HEK293 (cell line): Measurements from ENCODE around the gene NFAT5.

ENCODE experiments used
- CTCF ChIA-PET: fragments of 350-600 bp; formaldehyde crosslinking; extraction: SDS; loops from one replicate; lab custom pipeline; 2021; ENCODE audit warnings: antibody characterized with exemption; lab: Yijun Ruan, JAX
- POLR2A ChIA-PET: fragments of 300-600 bp; formaldehyde crosslinking; extraction: SDS; loops from one replicate; lab custom pipeline; 2020; ENCODE audit warnings: antibody characterized with exemption, inconsistent platforms; lab: Yijun Ruan, JAX
- H3K27ac ChIP-seq: fragments of 200-500 bp; sonication (Bioruptor generic); 2 replicates; pipeline ENCODE4 v1.5.1; 2014; ENCODE audit warnings: low read depth, low read length, control low read depth, inconsistent platforms; ENCODE audit errors: extremely low read depth
- H3K36me3 ChIP-seq, 2 experiments: fragments of 200-500 bp in 1 of 2; sonication (Bioruptor generic) in 1 of 2; 1 replicate in 1 of 2; 2 replicates in 1 of 2; pipeline ENCODE4 v1.5.1; 2014 to 2017; ENCODE audit warnings: inconsistent platforms in 2 of 2, low read length in 2 of 2; ENCODE audit not compliant: control insufficient read depth in 2 of 2, insufficient read depth in 1 of 2
- H3K4me1 ChIP-seq: fragments of 200-500 bp; sonication (Bioruptor generic); 2 replicates; pipeline ENCODE4 v1.5.1; 2014; ENCODE audit warnings: mild to moderate bottlenecking, low read length, inconsistent platforms; ENCODE audit not compliant: control insufficient read depth, insufficient read depth
- H3K4me3 ChIP-seq: 2 replicates; pipeline ENCODE4 v1.5.1; 2011; ENCODE audit warnings: low read depth, mild to moderate bottlenecking, control low read depth, low read length, moderate library complexity
- H3K9me3 ChIP-seq: fragments of 200-500 bp; sonication (Bioruptor generic); 2 replicates; pipeline ENCODE4 v1.5.1; 2014; ENCODE audit warnings: low read depth, low read length, inconsistent platforms; ENCODE audit not compliant: control insufficient read depth, insufficient read depth
- EGR2 ChIP-seq: fragments of 450-650 bp; formaldehyde crosslinking; IDR thresholded peaks from 2 replicates; pipeline ENCODE4 v1.5.1; 2016; ENCODE audit warnings: low read depth, missing biosample characterization, missing genetic modification characterization
- FEZF1 ChIP-seq: fragments of 450-650 bp; formaldehyde crosslinking; IDR thresholded peaks from 2 replicates; pipeline ENCODE4 v1.5.1; 2016; ENCODE audit warnings: missing biosample characterization, missing genetic modification characterization
- GFI1B ChIP-seq: fragments of 450-650 bp; formaldehyde crosslinking; IDR thresholded peaks from 2 replicates; pipeline ENCODE4 v1.5.1; 2016; ENCODE audit warnings: missing biosample characterization, missing genetic modification characterization
- HOXC10 ChIP-seq: sonication (generic); formaldehyde crosslinking; IDR thresholded peaks from 2 replicates; pipeline ENCODE4 v1.8.1; 2023; ENCODE audit warnings: mild to moderate bottlenecking, missing genetic modification reagents
- KLF7 ChIP-seq: fragments of 450-650 bp; formaldehyde crosslinking; IDR thresholded peaks from 2 replicates; pipeline ENCODE4 v1.5.1; 2016; ENCODE audit warnings: missing biosample characterization, missing genetic modification characterization, borderline replicate concordance
- YY2 ChIP-seq: fragments of 450-650 bp; formaldehyde crosslinking; IDR thresholded peaks from 2 replicates; pipeline ENCODE4 v1.5.1; 2016; ENCODE audit warnings: missing biosample characterization, missing genetic modification characterization
- ZFP41 ChIP-seq: fragments of 450-650 bp; formaldehyde crosslinking; IDR thresholded peaks from 2 replicates; pipeline ENCODE4 v1.5.1; 2016; ENCODE audit warnings: missing biosample characterization, missing genetic modification characterization, borderline replicate concordance
- ZNF174 ChIP-seq: fragments of 450-650 bp; formaldehyde crosslinking; IDR thresholded peaks from 2 replicates; pipeline ENCODE4 v1.5.0; 2017; ENCODE audit warnings: missing biosample characterization, mild to moderate bottlenecking, missing genetic modification characterization
- ZNF175 ChIP-seq: fragments of 450-650 bp; formaldehyde crosslinking; IDR thresholded peaks from 2 replicates; pipeline ENCODE4 v1.5.1; 2016; ENCODE audit warnings: missing biosample characterization, missing genetic modification characterization
- ZNF19 ChIP-seq: fragments of 450-650 bp; formaldehyde crosslinking; IDR thresholded peaks from 2 replicates; pipeline ENCODE4; 2016; ENCODE audit warnings: missing biosample characterization, missing genetic modification characterization, low read depth
- ZNF341 ChIP-seq: fragments of 450-650 bp; formaldehyde crosslinking; IDR thresholded peaks from 2 replicates; pipeline ENCODE4; 2016; ENCODE audit warnings: low read depth, missing biosample characterization, missing genetic modification characterization
- ZNF473 ChIP-seq: fragments of 450-650 bp; formaldehyde crosslinking; IDR thresholded peaks from 2 replicates; pipeline ENCODE4 v1.5.1; 2017; ENCODE audit warnings: missing biosample characterization, missing genetic modification characterization
- ZNF549 ChIP-seq: fragments of 450-650 bp; IDR thresholded peaks from 2 replicates; pipeline ENCODE4 v1.5.1; 2018; ENCODE audit warnings: missing biosample characterization, missing genetic modification characterization, mild to moderate bottlenecking, inconsistent platforms, moderate library complexity
- ZNF555 ChIP-seq: fragments of 450-650 bp; formaldehyde crosslinking; conservative IDR thresholded peaks from 2 replicates; pipeline ENCODE4 v1.5.1; 2017; ENCODE audit warnings: missing biosample characterization, mild to moderate bottlenecking, missing genetic modification characterization, inconsistent platforms
- ZNF768 ChIP-seq: fragments of 450-650 bp; formaldehyde crosslinking; IDR thresholded peaks from 2 replicates; pipeline ENCODE4 v1.5.1; 2018; ENCODE audit warnings: missing biosample characterization, mild to moderate bottlenecking, missing genetic modification characterization
- ZNF830 ChIP-seq: fragments of 450-650 bp; IDR thresholded peaks from 2 replicates; pipeline ENCODE4 v1.5.0; 2018; ENCODE audit warnings: missing biosample characterization, missing genetic modification characterization, low read depth, mild to moderate bottlenecking, moderate library complexity
- TF ChIP-seq, protein P1 (sequence below): fragments of 450-650 bp; formaldehyde crosslinking; conservative IDR thresholded peaks from 2 replicates; pipeline ENCODE4 v1.5.1; 2016; ENCODE audit warnings: low read depth, missing biosample characterization, missing genetic modification characterization
- TF ChIP-seq, protein P2 (sequence below): fragments of 450-650 bp; formaldehyde crosslinking; IDR thresholded peaks from 2 replicates; pipeline ENCODE4 v1.5.1; 2016; ENCODE audit warnings: missing biosample characterization, missing genetic modification characterization
- TF ChIP-seq, protein P3 (sequence below): fragments of 450-650 bp; formaldehyde crosslinking; IDR thresholded peaks from 2 replicates; pipeline ENCODE4 v1.5.1; 2016; ENCODE audit warnings: missing biosample characterization, missing genetic modification characterization
- TF ChIP-seq, protein P4 (sequence below): IDR thresholded peaks from 2 replicates; pipeline ENCODE4 v1.6.1; 2011; ENCODE audit warnings: mild to moderate bottlenecking, low read depth, low read length, borderline replicate concordance
- TF ChIP-seq, protein P5 (sequence below): fragments of 450-650 bp; formaldehyde crosslinking; IDR thresholded peaks from 2 replicates; pipeline ENCODE4 v1.5.1; 2016; ENCODE audit warnings: missing biosample characterization, missing genetic modification characterization

NFAT5 gene

DNA sequence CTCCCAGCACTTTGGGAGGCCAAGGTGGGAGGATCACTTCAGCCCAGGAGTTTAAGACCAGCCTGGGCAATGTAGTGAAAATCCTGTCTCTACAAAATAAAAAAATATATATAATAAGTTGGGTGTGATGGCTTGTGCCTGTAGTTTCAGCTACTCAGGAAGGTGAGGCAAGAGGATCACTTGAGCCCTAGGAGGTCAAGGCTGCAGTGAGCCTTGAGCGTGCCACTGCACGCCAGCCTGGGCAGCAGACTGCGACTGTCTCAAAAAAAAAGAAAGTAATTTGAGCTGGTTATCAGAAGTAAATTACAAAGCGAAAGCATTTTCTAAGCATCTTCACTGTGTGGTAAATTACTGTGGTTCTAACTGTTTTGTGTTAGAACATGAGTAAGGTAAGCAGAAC lies 94.4 kb downstream of the NFAT5 start (continued):
- TF ChIP-seq, protein P1, sequence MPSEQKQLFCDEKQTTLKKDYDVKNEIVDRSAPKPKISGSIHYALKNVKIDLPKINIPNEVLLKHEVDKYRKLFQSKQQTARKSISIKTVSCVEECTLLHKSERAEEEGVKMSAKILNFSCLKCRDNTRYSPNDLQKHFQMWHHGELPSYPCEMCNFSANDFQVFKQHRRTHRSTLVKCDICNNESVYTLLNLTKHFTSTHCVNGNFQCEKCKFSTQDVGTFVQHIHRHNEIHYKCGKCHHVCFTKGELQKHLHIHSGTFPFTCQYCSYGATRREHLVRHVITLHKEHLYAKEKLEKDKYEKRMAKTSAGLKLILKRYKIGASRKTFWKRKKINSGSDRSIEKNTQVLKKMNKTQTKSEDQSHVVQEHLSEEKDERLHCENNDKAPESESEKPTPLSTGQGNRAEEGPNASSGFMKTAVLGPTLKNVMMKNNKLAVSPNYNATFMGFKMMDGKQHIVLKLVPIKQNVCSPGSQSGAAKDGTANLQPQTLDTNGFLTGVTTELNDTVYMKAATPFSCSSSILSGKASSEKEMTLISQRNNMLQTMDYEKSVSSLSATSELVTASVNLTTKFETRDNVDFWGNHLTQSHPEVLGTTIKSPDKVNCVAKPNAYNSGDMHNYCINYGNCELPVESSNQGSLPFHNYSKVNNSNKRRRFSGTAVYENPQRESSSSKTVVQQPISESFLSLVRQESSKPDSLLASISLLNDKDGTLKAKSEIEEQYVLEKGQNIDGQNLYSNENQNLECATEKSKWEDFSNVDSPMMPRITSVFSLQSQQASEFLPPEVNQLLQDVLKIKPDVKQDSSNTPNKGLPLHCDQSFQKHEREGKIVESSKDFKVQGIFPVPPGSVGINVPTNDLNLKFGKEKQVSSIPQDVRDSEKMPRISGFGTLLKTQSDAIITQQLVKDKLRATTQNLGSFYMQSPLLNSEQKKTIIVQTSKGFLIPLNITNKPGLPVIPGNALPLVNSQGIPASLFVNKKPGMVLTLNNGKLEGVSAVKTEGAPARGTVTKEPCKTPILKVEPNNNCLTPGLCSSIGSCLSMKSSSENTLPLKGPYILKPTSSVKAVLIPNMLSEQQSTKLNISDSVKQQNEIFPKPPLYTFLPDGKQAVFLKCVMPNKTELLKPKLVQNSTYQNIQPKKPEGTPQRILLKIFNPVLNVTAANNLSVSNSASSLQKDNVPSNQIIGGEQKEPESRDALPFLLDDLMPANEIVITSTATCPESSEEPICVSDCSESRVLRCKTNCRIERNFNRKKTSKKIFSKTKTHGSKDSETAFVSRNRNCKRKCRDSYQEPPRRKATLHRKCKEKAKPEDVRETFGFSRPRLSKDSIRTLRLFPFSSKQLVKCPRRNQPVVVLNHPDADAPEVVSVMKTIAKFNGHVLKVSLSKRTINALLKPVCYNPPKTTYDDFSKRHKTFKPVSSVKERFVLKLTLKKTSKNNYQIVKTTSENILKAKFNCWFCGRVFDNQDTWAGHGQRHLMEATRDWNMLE, result no peak
- TF ChIP-seq ZNF174, result no peak
- no peak for TF ChIP-seq HOXC10 (CRISPR knock-in tag)
- TF ChIP-seq, all 188 proteins: peak for 0

DNA sequence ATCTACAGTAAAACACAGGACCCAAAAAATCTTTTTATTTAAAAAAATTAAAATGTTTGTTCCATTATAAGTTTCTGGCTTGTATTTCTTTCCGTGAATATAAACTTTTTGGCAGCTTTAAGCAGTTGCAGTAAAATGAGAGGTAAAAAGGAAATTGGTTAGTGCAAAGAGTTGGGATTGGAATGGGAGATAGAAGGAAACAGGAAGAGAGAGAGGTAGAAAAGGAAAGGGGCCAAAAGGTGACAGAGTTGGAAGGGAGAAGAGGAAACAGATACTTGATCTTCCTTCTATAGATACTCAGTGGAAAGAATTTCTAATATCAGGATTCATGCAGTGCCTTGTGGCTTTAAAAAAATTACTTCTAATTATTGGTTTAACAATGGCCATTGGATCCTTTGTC lies 97.1 kb downstream of the NFAT5 start:
- no peak overlapping the region for H3K4me3 ChIP-seq
- H3K4me1 ChIP-seq, result no peaks in the 10 kb centered on the region
- H3K36me3 ChIP-seq, result peaks cover 27 to 37% of the 10 kb centered on the region in 2 experiments
- TF ChIP-seq FEZF1 (tag by site-specific recombination), result no peak
- no peak for TF ChIP-seq ZNF830
- no peak for TF ChIP-seq ZNF473 (tag by site-specific recombination)
- TF ChIP-seq ZFP41 (tag by site-specific recombination), result no peak
- TF ChIP-seq ZNF555 (tag by site-specific recombination), result no peak
- no peak for TF ChIP-seq EGR2 (tag by site-specific recombination)
- TF ChIP-seq ZNF341, result no peak
- TF ChIP-seq ZNF19 (tag by site-specific recombination), result no peak
- TF ChIP-seq, protein P2, sequence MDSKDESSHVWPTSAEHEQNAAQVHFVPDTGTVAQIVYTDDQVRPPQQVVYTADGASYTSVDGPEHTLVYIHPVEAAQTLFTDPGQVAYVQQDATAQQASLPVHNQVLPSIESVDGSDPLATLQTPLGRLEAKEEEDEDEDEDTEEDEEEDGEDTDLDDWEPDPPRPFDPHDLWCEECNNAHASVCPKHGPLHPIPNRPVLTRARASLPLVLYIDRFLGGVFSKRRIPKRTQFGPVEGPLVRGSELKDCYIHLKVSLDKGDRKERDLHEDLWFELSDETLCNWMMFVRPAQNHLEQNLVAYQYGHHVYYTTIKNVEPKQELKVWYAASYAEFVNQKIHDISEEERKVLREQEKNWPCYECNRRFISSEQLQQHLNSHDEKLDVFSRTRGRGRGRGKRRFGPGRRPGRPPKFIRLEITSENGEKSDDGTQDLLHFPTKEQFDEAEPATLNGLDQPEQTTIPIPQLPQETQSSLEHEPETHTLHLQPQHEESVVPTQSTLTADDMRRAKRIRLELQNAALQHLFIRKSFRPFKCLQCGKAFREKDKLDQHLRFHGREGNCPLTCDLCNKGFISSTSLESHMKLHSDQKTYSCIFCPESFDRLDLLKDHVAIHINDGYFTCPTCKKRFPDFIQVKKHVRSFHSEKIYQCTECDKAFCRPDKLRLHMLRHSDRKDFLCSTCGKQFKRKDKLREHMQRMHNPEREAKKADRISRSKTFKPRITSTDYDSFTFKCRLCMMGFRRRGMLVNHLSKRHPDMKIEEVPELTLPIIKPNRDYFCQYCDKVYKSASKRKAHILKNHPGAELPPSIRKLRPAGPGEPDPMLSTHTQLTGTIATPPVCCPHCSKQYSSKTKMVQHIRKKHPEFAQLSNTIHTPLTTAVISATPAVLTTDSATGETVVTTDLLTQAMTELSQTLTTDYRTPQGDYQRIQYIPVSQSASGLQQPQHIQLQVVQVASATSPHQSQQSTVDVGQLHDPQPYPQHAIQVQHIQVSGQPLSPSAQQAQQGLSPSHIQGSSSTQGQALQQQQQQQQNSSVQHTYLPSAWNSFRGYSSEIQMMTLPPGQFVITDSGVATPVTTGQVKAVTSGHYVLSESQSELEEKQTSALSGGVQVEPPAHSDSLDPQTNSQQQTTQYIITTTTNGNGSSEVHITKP (tag by site-specific recombination), result no peak
- TF ChIP-seq ZNF175 (tag by site-specific recombination), result no peak
- TF ChIP-seq KLF7 (tag by site-specific recombination), result no peak
- TF ChIP-seq YY2 (tag by site-specific recombination), result no peak
- TF ChIP-seq, protein P3, sequence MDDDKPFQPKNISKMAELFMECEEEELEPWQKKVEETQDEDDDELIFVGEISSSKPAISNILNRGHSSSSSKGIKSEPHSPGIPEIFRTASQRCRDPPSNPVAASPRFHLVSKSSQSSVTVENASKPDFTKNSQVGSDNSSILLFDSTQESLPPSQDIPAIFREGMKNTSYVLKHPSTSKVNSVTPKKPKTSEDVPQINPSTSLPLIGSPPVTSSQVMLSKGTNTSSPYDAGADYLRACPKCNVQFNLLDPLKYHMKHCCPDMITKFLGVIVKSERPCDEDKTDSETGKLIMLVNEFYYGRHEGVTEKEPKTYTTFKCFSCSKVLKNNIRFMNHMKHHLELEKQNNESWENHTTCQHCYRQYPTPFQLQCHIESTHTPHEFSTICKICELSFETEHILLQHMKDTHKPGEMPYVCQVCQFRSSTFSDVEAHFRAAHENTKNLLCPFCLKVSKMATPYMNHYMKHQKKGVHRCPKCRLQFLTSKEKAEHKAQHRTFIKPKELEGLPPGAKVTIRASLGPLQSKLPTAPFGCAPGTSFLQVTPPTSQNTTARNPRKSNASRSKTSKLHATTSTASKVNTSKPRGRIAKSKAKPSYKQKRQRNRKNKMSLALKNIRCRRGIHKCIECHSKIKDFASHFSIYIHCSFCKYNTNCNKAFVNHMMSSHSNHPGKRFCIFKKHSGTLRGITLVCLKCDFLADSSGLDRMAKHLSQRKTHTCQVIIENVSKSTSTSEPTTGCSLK (tag by site-specific recombination), result no peak
- TF ChIP-seq, protein P4, sequence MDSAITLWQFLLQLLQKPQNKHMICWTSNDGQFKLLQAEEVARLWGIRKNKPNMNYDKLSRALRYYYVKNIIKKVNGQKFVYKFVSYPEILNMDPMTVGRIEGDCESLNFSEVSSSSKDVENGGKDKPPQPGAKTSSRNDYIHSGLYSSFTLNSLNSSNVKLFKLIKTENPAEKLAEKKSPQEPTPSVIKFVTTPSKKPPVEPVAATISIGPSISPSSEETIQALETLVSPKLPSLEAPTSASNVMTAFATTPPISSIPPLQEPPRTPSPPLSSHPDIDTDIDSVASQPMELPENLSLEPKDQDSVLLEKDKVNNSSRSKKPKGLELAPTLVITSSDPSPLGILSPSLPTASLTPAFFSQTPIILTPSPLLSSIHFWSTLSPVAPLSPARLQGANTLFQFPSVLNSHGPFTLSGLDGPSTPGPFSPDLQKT, result no peak
- TF ChIP-seq ZNF549, result no peak
- TF ChIP-seq, protein P5, sequence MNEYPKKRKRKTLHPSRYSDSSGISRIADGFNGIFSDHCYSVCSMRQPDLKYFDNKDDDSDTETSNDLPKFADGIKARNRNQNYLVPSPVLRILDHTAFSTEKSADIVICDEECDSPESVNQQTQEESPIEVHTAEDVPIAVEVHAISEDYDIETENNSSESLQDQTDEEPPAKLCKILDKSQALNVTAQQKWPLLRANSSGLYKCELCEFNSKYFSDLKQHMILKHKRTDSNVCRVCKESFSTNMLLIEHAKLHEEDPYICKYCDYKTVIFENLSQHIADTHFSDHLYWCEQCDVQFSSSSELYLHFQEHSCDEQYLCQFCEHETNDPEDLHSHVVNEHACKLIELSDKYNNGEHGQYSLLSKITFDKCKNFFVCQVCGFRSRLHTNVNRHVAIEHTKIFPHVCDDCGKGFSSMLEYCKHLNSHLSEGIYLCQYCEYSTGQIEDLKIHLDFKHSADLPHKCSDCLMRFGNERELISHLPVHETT (tag by site-specific recombination), result no peak
- TF ChIP-seq GFI1B (tag by site-specific recombination), result no peak
- TF ChIP-seq ZNF768 (tag by site-specific recombination), result no peak
- H3K9me3 ChIP-seq, result no peaks in the 10 kb centered on the region
- POLR2A ChIA-PET, result no interaction called here
- CTCF ChIA-PET, result interaction anchor here (0.6 to 1.3 kb wide), 5 partner anchors 12 to 557 kb away, joined by 3 to 5 read pairs (median 3); partner anchors contain the start of gene HAS3
- no peak overlapping the region for H3K27ac ChIP-seq
